OCI-LY1 (cell line): ENCODE data around the gene CTDSP2.

Source experiments
- CTCF ChIP-seq: fragments of 200-600 bp; sonication (generic), shearing (Covaris generic); IDR thresholded peaks from 2 replicates; pipeline ENCODE4 v1.5.1; 2017; ENCODE audit warnings: mild to moderate bottlenecking, antibody characterized with exemption, low read length, moderate library complexity, mixed read lengths
- EZH2 ChIP-seq: fragments of 200-600 bp; sonication (generic), shearing (Covaris generic); IDR thresholded peaks from 2 replicates; pipeline ENCODE4 v1.8.0; 2017; ENCODE audit warnings: borderline replicate concordance, mixed run types, mild to moderate bottlenecking, antibody characterized with exemption, low read length, moderate library complexity, mixed read lengths

- TF ChIP-seq EZH2 (no peak), CTCF (no peak)
Observed at GRCh38 chr12:57841445-57841844, 5.1 kb downstream of the CTDSP2 start.
